ENCODE results near the gene TEX26.

TEX26 gene

DNA sequence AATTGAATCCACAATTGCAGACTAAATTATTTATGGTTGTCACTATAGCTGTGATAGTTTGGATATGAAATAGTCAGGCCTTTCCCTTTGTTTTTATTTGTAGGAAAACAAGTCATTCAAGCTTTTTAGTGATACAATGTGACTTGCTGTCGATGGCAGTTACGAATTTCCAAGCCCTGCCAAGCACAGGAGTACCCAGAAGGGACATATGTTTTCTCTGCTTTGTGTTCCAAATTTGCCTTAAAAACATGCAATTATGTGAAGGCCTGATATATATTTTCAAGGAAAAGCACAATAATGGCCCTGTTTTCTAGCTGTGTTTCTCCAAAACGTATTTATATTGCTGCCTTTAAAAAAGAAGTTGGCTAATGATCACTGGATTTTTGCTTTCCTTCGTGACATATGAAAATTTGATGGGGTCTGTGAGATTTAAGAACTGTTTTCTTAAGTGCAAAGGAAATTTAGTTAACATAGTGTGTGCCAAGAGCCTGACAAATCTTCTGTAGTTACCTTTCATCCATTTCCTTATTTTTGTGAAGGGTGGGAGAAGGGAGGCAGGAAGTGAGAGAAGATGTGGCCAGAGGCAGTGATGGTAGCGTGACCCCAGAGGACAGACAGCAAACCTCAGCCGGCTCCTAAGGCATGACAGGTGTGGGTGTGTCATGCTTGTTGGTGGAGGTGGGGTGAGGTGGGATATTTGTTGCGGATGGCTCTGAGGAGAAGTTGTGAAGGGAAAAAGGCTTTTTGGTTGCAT, 79.6 kb downstream of the TEX26 start:
- no peak for DNase-seq (ENCODE audit: low read depth)

DNA sequence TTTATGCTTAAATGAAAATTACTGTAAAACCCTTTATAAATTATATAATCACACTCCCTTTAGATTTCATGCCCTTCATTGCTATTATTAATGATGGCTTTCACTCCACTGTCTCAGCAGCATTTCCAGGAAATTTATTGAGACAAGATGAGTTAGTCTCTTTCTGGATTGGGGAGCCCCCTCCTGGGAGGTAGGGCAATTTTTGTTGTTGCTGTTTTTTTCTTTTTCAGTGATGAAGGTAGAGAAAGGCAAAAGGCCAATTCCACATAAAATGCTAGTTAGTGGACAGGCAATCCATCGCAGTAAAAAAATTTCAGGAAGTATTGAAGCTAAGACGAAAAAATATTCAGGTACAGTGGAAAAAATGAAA, 80.2 kb downstream of the TEX26 start:
- DNase-seq (ENCODE audit: low read depth): no peak

- DNase-seq (ENCODE audit: low read depth): no peak
Observed at GRCh38 chr13:31014456-31014855, 82.0 kb downstream of the TEX26 start.

- DNase-seq (ENCODE audit: low read depth): no peak
Observed at GRCh38 chr13:31015199-31015598, 82.7 kb downstream of the TEX26 start.

DNA sequence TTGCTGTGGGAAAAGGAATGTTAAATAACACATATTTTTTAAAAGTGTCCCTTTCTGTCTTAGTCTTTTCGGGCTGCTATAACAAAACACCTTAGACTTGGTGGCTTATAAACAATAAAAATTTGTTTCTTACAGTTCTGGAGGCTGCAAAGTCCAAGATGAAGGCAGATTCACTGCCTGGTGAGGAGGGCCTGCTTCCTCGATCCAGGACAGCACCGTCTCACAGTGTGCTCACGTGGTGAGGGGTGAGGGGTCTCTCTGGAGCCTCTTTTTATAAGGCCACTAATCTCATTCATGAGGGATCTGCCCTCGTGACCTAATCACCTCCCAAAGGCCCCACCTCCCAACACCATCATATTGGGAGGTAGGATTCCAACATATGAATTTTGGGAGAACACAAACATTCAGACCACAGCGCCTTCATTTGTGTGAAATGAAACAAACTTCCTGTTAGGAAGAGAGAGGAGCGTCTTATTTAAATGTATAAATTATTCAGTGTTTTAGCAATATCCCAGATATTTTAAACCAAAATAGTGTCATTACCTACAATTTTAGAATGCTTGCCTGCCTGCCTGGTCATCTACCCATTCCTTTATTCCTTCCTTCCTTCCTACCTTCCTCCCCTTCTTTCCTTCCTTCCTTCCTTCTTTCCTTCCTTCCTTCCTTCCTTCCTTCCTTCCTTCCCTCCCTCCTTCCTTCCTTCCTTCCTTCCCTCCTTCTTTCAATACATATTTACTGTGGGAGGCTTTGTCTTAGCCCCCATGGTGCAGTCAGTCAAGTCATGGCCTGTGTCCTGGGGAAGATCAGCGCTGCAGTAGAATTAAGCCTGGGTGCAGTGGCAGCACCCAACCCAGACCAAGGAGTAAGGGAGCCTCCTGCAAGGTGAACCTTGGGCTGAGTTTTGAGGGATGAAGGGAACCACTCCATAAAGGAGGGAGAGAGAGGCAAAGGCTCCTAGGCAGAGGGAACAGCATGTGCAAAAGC, 84.2 kb downstream of the TEX26 start:
- no peak for DNase-seq (ENCODE audit: low read depth)

GRCh38 chr13:31018511-31018910, 86.1 kb downstream of the TEX26 start:
- no peak for DNase-seq (ENCODE audit: low read depth)

- no peak for DNase-seq (ENCODE audit: low read depth)
Observed at GRCh38 chr13:31020996-31021395, 88.5 kb downstream of the TEX26 start.

DNA sequence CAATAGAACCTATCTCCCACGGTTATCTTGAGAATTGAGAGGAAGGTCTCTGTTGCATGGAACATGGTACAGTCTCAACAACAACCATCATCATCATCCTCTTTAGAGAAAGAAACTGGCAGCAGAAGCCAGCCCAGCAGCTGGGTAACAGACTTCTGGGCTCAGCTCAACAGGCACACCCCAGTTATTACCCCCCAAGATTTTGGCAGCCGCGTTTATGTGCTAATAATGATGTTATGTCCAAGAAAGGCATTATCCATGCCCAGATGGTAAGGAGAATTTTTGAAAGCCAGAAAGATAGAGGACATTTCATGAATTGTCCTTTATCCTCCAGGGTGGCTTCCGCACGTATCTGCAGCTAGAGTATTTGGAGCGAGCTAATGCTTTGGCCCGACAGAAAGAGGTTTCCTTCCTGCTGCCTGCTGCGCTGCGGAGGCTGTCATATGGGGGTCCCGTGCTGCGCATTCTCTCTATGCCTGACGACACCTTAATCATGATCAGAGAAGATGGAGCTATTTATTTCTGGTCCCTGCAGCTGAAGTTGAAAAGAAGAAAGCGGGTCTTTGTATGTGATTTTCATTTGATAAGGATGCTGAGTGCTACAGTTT, 89.9 kb downstream of the TEX26 start:
- DNase-seq (ENCODE audit: low read depth): no peak

- no peak for DNase-seq (ENCODE audit: low read depth)
Observed at GRCh38 chr13:31022928-31023530, 90.6 kb downstream of the TEX26 start.

Data from activated T-helper 1 cell treated with Interleukin-2 at 50 U/mL for 16 hours (primary cell).